HG02981 (cell line): ENCODE data around the gene GPC6.

Experiments used
- ATAC-seq: cut with Tn5 transposase; IDR thresholded peaks from one replicate; pipeline ENCODE4 v1.9.1; 2021; ENCODE audit warnings: mild to moderate bottlenecking, moderate library complexity; ENCODE audit not compliant: unreplicated experiment

Gene GPC6

GRCh38 chr13:93368718-93369117, 142.1 kb downstream of the GPC6 start:
- no peak for ATAC-seq

GRCh38 chr13:93372856-93373255, 146.2 kb downstream of the GPC6 start:
- no peak for ATAC-seq

DNA sequence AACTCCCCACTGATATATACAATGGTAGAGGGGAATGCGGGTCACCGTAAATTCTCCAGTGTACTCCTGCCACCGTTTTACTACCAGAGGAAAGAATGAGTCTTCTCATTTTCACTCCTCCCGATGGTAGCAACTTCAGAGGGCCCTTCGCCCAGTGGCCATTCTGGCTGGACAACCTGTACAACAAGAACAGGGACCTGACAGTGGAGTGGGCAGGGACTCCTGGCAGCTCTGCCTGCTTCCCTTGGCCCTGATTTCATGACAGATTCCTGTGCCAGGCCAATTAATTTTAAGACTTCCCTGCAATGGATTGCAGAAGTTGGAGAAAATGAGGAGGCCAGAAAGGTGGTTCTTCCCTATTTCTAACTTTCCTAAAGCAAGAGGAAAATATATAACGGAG, 148.9 kb downstream of the GPC6 start:
- no peak for ATAC-seq

- ATAC-seq: no peak
Observed at GRCh38 chr13:93377196-93377595, 150.6 kb downstream of the GPC6 start.

GRCh38 chr13:93378184-93378583, 151.6 kb downstream of the GPC6 start:
- ATAC-seq: no peak

DNA sequence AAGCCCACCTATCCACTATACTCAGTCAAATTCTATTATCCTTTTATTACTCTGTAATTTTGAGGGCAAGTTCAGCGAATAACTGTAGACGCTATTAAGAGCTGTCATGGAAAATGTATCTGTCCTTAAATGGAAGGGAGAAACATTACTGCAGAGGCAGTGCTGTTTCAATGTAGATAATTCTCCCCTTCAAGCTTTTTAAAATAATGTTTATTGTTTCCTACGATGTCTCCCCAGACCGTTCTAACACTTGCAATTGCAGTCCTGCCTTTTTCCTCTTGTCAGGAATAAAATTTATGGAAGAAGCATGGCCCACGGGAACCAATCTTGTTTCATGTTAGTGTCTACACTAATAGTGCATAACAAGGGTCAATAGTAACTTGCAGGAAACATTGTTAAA, 159.5 kb downstream of the GPC6 start:
- no peak for ATAC-seq

GRCh38 chr13:93388701-93389100, 162.1 kb downstream of the GPC6 start:
- ATAC-seq: no peak

DNA sequence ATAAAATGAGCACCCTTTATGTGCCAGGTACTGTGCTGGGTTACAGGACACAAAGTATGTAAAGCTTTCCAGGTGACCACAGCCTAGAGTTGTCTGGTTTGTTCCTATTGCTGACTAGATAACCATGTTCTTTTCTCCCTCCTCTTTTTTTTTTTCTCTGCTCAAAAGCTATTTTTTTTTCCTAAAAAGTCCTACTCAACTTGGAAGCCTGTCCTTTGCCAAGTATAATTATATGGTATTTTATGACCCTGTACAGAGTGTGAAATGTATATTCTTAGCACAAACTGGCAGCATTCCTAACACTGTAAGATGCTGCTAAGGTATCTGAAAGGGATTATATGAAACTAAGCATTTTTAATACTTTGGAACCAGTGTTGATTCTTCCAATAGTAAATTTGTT, 171.0 kb downstream of the GPC6 start:
- ATAC-seq: no peak

GRCh38 chr13:93398167-93399035, 171.8 kb downstream of the GPC6 start:
- ATAC-seq: no peak

GRCh38 chr13:93399212-93399611, 172.6 kb downstream of the GPC6 start:
- no peak for ATAC-seq

DNA sequence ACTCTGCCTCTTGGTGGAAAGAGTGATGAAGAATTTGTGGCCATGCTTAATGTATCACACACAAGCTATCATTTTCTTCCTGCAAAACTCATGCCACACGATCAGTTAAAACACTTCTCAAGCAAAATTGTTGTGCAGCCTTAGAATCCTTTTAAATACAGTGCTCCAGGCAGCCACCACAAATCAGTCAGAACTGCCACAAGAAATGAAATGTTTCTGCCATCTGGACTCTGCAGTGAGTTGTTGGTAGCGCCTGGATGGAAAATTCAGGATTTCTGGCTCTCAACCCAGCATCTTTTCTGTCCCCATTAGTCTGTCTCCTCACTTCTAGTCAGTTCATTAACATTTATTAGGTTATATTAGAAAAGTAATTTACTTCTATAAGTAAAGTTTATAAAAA, 179.5 kb downstream of the GPC6 start:
- no peak for ATAC-seq

GRCh38 chr13:93407551-93407950, 180.9 kb downstream of the GPC6 start:
- ATAC-seq: no peak

- ATAC-seq: no peak
Observed at GRCh38 chr13:93409001-93409400, 182.4 kb downstream of the GPC6 start.

- ATAC-seq: no peak
Observed at GRCh38 chr13:93409816-93410215, 183.2 kb downstream of the GPC6 start.

- no peak for ATAC-seq
Observed at GRCh38 chr13:93411186-93411680, 184.6 kb downstream of the GPC6 start.

DNA sequence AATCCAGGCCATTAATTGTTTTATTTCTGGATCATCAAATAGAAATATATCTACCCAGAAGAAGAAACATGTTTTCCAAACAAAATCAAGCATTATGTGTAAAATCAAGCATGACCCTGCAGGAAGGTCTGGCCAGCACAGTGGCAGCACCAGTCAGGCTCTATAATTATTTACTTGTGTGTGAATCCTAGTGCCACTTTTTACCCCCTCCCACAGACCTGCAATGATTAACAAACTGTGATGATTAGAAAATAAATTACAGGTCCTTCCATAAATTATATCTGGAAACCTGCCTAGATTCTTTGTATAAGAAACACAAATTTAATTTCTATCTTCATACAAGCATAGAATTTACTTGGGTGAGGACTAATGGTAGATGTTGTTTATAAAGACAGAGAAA, 186.1 kb downstream of the GPC6 start:
- no peak for ATAC-seq

DNA sequence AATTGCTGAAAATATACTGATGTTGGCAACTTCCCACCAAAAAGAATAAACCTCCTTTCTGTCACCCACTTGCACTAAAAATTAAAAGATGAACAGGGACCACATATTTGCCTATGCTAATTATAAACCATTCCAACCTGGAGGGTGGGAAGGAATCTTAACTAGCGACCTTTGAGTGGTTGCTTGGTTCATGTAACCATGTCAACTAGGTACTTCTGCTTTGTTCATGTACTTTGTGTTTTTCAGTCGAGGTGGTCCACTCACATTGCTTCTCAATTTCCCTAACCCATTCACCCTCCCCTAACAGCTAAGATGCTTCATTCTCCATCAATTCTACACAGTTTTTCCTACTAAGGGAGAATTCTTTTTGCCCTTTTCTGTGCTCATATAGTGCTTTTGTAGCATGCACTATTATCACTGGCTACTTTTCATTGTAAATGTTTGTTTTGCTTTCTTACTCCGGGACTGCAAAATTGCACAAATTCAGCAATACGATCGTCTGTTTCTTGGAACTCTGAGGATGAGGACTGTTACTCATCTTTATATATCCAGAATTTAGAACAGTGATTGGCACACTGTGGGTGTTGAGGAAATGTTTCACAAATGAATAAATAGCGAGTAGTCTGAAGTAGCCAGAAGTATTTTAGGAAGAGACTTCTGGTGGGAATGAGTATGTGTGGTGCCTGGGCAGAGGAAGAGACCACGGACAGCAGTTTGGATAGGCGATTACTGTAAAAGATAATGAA, 187.5 kb downstream of the GPC6 start:
- no peak for ATAC-seq

- no peak for ATAC-seq
Observed at GRCh38 chr13:93416736-93417355, 190.2 kb downstream of the GPC6 start.

DNA sequence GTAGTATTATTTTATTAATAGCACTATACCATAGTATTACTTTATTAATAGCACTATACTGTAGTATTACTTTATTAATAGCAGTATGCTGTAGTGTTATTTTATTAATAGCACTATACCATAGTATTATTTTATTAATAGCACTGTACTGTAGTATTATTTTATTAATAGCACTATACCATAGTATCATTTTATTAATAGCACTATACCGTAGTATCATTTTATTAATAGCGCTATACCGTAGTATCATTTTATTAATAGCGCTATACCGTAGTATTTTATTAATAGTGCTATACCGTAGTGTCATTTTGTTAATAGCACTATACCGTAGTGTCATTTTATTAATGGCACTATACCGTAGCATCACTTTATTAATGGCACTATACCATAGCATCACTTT, 191.8 kb downstream of the GPC6 start:
- no peak for ATAC-seq

DNA sequence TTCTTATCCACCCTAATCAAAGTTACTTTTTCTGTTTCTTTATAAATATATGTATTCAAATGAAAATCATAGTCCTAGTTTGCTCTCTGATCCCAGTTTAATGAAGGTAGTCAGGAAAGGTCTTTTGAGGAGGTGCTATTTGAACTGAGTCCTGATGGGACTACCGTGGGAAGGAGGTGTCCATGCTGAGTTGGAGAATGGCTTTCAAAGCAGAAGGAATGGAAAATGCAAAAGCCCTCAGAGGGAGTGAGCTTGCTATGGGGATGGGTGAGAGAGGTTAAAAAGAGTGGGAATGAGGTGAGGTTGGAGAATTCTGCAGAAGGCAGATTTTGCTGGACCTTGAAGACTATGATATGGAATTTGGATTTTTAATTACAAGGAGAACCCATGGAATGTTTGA, 193.6 kb downstream of the GPC6 start:
- ATAC-seq: no peak

- ATAC-seq: no peak
Observed at GRCh38 chr13:93420887-93421286, 194.3 kb downstream of the GPC6 start.
